Sigmoid colon (tissue), 4 donors: ENCODE measurements around the gene SYNE4.

Experiments
- EP300 ChIP-seq, 4 donors: sonication (generic); formaldehyde crosslinking; IDR thresholded peaks; one replicate each; pipeline ENCODE4 v1.6.1; 2017; ENCODE audit warnings: antibody characterized with exemption in 4 of 4
- POLR2A ChIP-seq, 2 donors: fragments of 450-650 bp; IDR thresholded peaks; one replicate each; pipeline ENCODE4 v1.6.1; 2016; ENCODE audit warnings: antibody characterized with exemption in 2 of 2, mild to moderate bottlenecking in 2 of 2, moderate library complexity in 2 of 2
- TF ChIP-seq, protein P1 (sequence below), 4 experiments: fragments of 450-650 bp in 3 of 4; fragments of 200-600 bp in 1 of 4; IDR thresholded peaks; one replicate each; pipeline ENCODE4 v1.5.1; 2016 to 2019; ENCODE audit warnings: antibody characterized with exemption in 4 of 4, mild to moderate bottlenecking in 3 of 4, moderate library complexity in 2 of 4

DNA sequence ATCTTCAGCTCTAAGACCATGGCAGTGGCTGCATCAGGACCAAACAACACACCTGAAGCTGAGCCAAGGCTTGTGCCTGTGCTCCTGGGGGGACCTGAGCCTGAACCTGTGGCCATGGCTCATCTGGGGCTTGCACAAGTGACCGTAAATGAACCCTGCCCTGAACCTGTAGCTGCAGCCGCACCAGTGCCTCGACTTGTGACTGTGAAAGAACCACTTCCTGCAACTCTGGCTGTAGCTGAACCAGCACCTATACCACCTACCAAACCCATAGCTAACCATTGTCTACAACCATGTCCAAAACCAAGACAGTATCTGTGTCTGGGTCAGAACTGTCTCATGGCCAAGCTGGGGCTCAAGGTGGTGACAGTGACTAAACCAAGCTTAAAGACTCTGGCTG is 41.8 kb downstream of the SYNE4 start:
- TF ChIP-seq, protein P1, sequence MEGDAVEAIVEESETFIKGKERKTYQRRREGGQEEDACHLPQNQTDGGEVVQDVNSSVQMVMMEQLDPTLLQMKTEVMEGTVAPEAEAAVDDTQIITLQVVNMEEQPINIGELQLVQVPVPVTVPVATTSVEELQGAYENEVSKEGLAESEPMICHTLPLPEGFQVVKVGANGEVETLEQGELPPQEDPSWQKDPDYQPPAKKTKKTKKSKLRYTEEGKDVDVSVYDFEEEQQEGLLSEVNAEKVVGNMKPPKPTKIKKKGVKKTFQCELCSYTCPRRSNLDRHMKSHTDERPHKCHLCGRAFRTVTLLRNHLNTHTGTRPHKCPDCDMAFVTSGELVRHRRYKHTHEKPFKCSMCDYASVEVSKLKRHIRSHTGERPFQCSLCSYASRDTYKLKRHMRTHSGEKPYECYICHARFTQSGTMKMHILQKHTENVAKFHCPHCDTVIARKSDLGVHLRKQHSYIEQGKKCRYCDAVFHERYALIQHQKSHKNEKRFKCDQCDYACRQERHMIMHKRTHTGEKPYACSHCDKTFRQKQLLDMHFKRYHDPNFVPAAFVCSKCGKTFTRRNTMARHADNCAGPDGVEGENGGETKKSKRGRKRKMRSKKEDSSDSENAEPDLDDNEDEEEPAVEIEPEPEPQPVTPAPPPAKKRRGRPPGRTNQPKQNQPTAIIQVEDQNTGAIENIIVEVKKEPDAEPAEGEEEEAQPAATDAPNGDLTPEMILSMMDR (IDR thresholded peaks at IDR 0.05), result no peak
- no peak for TF ChIP-seq POLR2A (IDR thresholded peaks at IDR 0.05)
- TF ChIP-seq EP300 (IDR thresholded peaks at IDR 0.05), result no peak
